Panc1 (cell line): Measurements from ENCODE around the gene PPFIA3. TPM values are rescaled to one million over a fixed set of nuclear protein-coding genes. Genes with fewer than 3 reads are reported as not detected.
A peak's percentile ranks its signal among the peaks of the same experiment; 100 is the strongest.

Experiments
- ATAC-seq: fragments of 200-7000 bp; cut with Tn5 transposase; 2 replicates; pipeline ENCODE4 v1.9.1; 2020; ENCODE audit warnings: mild to moderate bottlenecking, moderate library complexity
- BruUV-seq: library from RNA; stranded (reverse); fragments of 400-500 nt; replicated peaks from 2 replicates; lab custom pipeline; 2021; lab: Mats Ljungman, UMichigan
- CTCF ChIA-PET: fragments of 300-600 bp; sonication (Branson Sonifier 250); formaldehyde crosslinking; loops from one replicate; lab custom pipeline; 2022; ENCODE audit warnings: antibody characterized with exemption; lab: Charles Lee
- POLR2A ChIA-PET: fragments of 300-600 bp; sonication (Branson Sonifier 250); formaldehyde crosslinking; loops from one replicate; lab custom pipeline; 2022; ENCODE audit warnings: antibody characterized with exemption; lab: Charles Lee
- DNase-seq: peaks from one replicate; pipeline ENCODE4 v3.0.0-alpha.2; 2010; ENCODE audit warnings: low read depth, low spot score
- H3K27ac ChIP-seq: 2 replicates; pipeline ENCODE4 v1.5.1; 2011; ENCODE audit warnings: mild to moderate bottlenecking, low read length, inconsistent platforms
- H3K27me3 ChIP-seq: fragments of 200-500 bp; sonication (Bioruptor generic); 2 replicates; pipeline ENCODE4 v1.6.0; 2014; ENCODE audit warnings: low read length, inconsistent platforms; ENCODE audit not compliant: control insufficient read depth, insufficient read depth
- H3K36me3 ChIP-seq: fragments of 200-500 bp; sonication (Bioruptor generic); 2 replicates; pipeline ENCODE4 v1.5.1; 2014; ENCODE audit warnings: inconsistent platforms, mild to moderate bottlenecking, low read length, moderate library complexity; ENCODE audit not compliant: control insufficient read depth, insufficient read depth
- H3K4me1 ChIP-seq: 2 replicates; pipeline ENCODE4 v1.5.1; 2011; ENCODE audit warnings: inconsistent platforms, mild to moderate bottlenecking, low read length, moderate library complexity; ENCODE audit not compliant: control insufficient read depth, insufficient read depth
- H3K4me3 ChIP-seq, 2 experiments: 2 replicates each; pipeline ENCODE4 v1.5.1; 2011 to 2012; ENCODE audit warnings: low read depth in 2 of 2, low read length in 2 of 2, mild to moderate bottlenecking in 2 of 2, inconsistent platforms in 1 of 2, moderate library complexity in 1 of 2
- H3K9me3 ChIP-seq: fragments of 200-500 bp; sonication (Bioruptor generic); 2 replicates; pipeline ENCODE4 v1.5.1; 2014; ENCODE audit warnings: low read depth, mild to moderate bottlenecking, inconsistent platforms, low read length, moderate library complexity; ENCODE audit not compliant: control insufficient read depth, insufficient read depth
- POLR2AphosphoS5 ChIP-seq: IDR thresholded peaks from 2 replicates; pipeline ENCODE4 v1.6.1; 2012; ENCODE audit warnings: mild to moderate bottlenecking, low read depth, low read length, moderate library complexity
- SIN3A ChIP-seq: IDR thresholded peaks from 2 replicates; pipeline ENCODE4 v1.6.1; 2012; ENCODE audit warnings: low read depth, mild to moderate bottlenecking, low read length, moderate library complexity, borderline replicate concordance; ENCODE audit not compliant: insufficient read depth
- TCF7L2 ChIP-seq: IDR thresholded peaks from 2 replicates; pipeline ENCODE4 v1.6.1; 2011; ENCODE audit warnings: mild to moderate bottlenecking, low read depth, low read length, inconsistent platforms
- in situ Hi-C: cut with HindIII; loops from 2 replicates; pipeline ENCODE4 v1.10.0; 2016; ENCODE audit warnings: low sequenced_read_pairs, low pct_unique_long_range_greater_than_20kb
- intact Hi-C: fragments of 100-400 bp; cut with micrococcal nuclease; formaldehyde crosslinking; loops from one replicate; pipeline ENCODE4 v1.10.0; 2022; ENCODE audit not compliant: unreplicated experiment
- total RNA-seq: library from RNA; stranded (reverse); gene quantifications from one replicate; pipeline ENCODE4 v1.2.1, GENCODE V29; 2021; ENCODE audit not compliant: unreplicated experiment
- TF ChIP-seq, protein P1 (sequence below), 2 experiments: IDR thresholded peaks; 2 replicates each; pipeline ENCODE4 v1.6.1; 2011 to 2012; ENCODE audit warnings: low read depth in 2 of 2, control low read depth in 1 of 2, low read length in 1 of 2, mild to moderate bottlenecking in 1 of 2, moderate library complexity in 1 of 2; ENCODE audit not compliant: insufficient read depth in 1 of 2
- TF ChIP-seq, protein P2 (sequence below): fragments of 450-650 bp; IDR thresholded peaks from 2 replicates; pipeline ENCODE4 v1.5.1; 2017; ENCODE audit warnings: mild to moderate bottlenecking

Gene PPFIA3
- total RNA-seq, 1 experiment from 2014 or later: 21.7 TPM

- H3K4me3 ChIP-seq: no peak overlapping the region
- no peaks in the 10 kb centered on the region for H3K9me3 ChIP-seq
- in situ Hi-C loops: no loop called here
- no peaks in the 10 kb centered on the region for H3K27me3 ChIP-seq
- DNase-seq: no peak
- TF ChIP-seq POLR2AphosphoS5: peak; percentile 35; the same call in 1 of the 2 replicates
- TF ChIP-seq, protein P1, sequence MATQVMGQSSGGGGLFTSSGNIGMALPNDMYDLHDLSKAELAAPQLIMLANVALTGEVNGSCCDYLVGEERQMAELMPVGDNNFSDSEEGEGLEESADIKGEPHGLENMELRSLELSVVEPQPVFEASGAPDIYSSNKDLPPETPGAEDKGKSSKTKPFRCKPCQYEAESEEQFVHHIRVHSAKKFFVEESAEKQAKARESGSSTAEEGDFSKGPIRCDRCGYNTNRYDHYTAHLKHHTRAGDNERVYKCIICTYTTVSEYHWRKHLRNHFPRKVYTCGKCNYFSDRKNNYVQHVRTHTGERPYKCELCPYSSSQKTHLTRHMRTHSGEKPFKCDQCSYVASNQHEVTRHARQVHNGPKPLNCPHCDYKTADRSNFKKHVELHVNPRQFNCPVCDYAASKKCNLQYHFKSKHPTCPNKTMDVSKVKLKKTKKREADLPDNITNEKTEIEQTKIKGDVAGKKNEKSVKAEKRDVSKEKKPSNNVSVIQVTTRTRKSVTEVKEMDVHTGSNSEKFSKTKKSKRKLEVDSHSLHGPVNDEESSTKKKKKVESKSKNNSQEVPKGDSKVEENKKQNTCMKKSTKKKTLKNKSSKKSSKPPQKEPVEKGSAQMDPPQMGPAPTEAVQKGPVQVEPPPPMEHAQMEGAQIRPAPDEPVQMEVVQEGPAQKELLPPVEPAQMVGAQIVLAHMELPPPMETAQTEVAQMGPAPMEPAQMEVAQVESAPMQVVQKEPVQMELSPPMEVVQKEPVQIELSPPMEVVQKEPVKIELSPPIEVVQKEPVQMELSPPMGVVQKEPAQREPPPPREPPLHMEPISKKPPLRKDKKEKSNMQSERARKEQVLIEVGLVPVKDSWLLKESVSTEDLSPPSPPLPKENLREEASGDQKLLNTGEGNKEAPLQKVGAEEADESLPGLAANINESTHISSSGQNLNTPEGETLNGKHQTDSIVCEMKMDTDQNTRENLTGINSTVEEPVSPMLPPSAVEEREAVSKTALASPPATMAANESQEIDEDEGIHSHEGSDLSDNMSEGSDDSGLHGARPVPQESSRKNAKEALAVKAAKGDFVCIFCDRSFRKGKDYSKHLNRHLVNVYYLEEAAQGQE (IDR thresholded peaks at IDR 0.05; ENCODE audit: insufficient read depth in 1 of 2, low read depth in 2 of 2, low read length in 1 of 2): no peak
- H3K36me3 ChIP-seq: no peaks in the 10 kb centered on the region; the same call in 1 of the 2 replicates
- ChIA-PET CTCF (no interaction called here), POLR2A (no interaction called here)
- H3K27ac ChIP-seq: no peak overlapping the region
- no peak for ATAC-seq
- H3K4me1 ChIP-seq: peaks cover 4% of the 10 kb centered on the region; the same call in 1 of the 2 replicates
- no TSS peak for BruUV-seq
- intact Hi-C loops: no loop called here
These were observed 9.6 kb upstream of the PPFIA3 start for GRCh38 chr19:49109569-49110233.

DNA sequence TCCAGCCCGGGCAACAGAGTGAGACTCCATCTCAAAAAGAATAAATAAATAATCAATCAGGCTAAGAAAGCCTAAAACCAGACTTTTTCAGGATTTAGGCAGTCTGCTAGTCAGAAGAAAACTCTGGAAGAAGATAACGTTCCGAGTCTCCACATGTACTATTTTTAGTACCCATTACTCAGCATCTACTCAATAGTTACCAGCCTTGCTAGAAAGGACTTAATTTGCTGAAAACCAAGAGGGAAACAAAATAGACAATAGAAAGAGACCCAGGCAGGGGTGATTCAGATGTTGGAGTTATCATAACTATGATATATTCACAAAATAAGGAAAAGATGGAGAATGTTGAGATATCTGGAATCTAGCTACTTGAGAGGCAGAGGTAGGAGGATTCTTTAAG, 8.8 kb upstream of the PPFIA3 start:
- ATAC-seq (no peak), DNase-seq (no peak)
- POLR2A ChIA-PET: no interaction called here
- TF ChIP-seq TCF7L2: no peak
- TF ChIP-seq, protein P2, sequence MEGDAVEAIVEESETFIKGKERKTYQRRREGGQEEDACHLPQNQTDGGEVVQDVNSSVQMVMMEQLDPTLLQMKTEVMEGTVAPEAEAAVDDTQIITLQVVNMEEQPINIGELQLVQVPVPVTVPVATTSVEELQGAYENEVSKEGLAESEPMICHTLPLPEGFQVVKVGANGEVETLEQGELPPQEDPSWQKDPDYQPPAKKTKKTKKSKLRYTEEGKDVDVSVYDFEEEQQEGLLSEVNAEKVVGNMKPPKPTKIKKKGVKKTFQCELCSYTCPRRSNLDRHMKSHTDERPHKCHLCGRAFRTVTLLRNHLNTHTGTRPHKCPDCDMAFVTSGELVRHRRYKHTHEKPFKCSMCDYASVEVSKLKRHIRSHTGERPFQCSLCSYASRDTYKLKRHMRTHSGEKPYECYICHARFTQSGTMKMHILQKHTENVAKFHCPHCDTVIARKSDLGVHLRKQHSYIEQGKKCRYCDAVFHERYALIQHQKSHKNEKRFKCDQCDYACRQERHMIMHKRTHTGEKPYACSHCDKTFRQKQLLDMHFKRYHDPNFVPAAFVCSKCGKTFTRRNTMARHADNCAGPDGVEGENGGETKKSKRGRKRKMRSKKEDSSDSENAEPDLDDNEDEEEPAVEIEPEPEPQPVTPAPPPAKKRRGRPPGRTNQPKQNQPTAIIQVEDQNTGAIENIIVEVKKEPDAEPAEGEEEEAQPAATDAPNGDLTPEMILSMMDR: no peak
- TF ChIP-seq, protein P1 (IDR thresholded peaks at IDR 0.05; ENCODE audit: insufficient read depth in 1 of 2, low read depth in 2 of 2, low read length in 1 of 2): no peak
- no peak for TF ChIP-seq SIN3A
- TF ChIP-seq POLR2AphosphoS5: no peak
- intact Hi-C loops (no loop called here), in situ Hi-C loops (no loop called here)
- no peaks in the 10 kb centered on the region for H3K27me3 ChIP-seq
- no peaks in the 10 kb centered on the region for H3K9me3 ChIP-seq
- H3K27ac ChIP-seq: no peak overlapping the region
- H3K4me3 ChIP-seq: no peak overlapping the region
- H3K4me1 ChIP-seq: peaks cover 4% of the 10 kb centered on the region; the same call in 1 of the 2 replicates
- CTCF ChIA-PET: no interaction called here
- no TSS peak for BruUV-seq
- no peaks in the 10 kb centered on the region; the same call in 1 of the 2 replicates for H3K36me3 ChIP-seq
